ENCODE data around the gene PDGFD.
A peak's percentile ranks its signal among the peaks of the same experiment; 100 is the strongest.

PDGFD gene

GRCh38 chr11:103936059-103936458 lies 227.9 kb downstream of the PDGFD start:
- Histone ChIP-seq H3K4me2 (ENCODE audit: low read length) (no peak overlapping the region), H3K9me3 (ENCODE audit: insufficient read depth, low read length) (no peaks in the 10 kb centered on the region), H3K4me1 (ENCODE audit: low read length) (peaks cover 22% of the 10 kb centered on the region), H3K27ac (ENCODE audit: low read length) (no peak overlapping the region), H2AFZ (ENCODE audit: low read depth, low read length) (no peak overlapping the region), H3K79me2 (ENCODE audit: low read length) (no peaks in the 10 kb centered on the region), H3K4me3 (ENCODE audit: low read length) (no peak overlapping the region), H3K36me3 (replicated peaks; ENCODE audit: low read depth, low read length) (peaks cover 3% of the 10 kb centered on the region), H4K20me1 (ENCODE audit: insufficient read depth, low read length) (no peaks in the 10 kb centered on the region), H3K9ac (ENCODE audit: low read length) (no peak overlapping the region), H3K27me3 (ENCODE audit: low read depth, low read length) (no peaks in the 10 kb centered on the region; the same call in 1 of the 2 replicates)
- TF ChIP-seq EZH2phosphoT487 (IDR thresholded peaks at IDR 0.05; ENCODE audit: low read depth) (no peak), CTCF (IDR thresholded peaks at IDR 0.05; ENCODE audit: low read depth, low read length) (no peak)

DNA sequence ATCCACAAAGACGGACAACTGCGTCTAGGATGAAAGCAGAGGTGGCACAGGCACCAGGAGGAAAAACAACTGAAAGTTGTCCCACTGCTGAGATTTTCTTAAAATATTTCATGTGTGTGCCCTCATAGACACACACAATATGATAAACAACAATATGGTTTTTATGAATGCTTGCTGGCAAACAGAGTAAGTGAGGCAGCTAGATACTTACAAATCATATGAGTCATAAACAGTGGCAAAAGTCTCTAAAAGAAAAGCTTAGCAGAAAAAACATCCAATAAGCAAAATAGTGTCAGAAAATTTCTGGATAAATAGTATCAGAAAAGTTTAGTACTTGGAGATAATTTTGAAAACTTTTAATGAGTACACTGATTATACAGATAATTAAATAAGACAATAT lies 228.7 kb downstream of the PDGFD start:
- Histone ChIP-seq H3K9me3 (ENCODE audit: insufficient read depth, low read length) (no peaks in the 10 kb centered on the region), H2AFZ (ENCODE audit: low read depth, low read length) (no peak overlapping the region), H4K20me1 (ENCODE audit: insufficient read depth, low read length) (no peaks in the 10 kb centered on the region), H3K4me1 (ENCODE audit: low read length) (peaks cover 29% of the 10 kb centered on the region), H3K27ac (ENCODE audit: low read length) (no peak overlapping the region), H3K9ac (ENCODE audit: low read length) (no peak overlapping the region), H3K27me3 (ENCODE audit: low read depth, low read length) (no peaks in the 10 kb centered on the region; the same call in 1 of the 2 replicates), H3K79me2 (ENCODE audit: low read length) (no peaks in the 10 kb centered on the region), H3K4me2 (ENCODE audit: low read length) (no peak overlapping the region), H3K36me3 (replicated peaks; ENCODE audit: low read depth, low read length) (peaks cover 3% of the 10 kb centered on the region), H3K4me3 (ENCODE audit: low read length) (no peak overlapping the region)
- no peak for TF ChIP-seq CTCF (IDR thresholded peaks at IDR 0.05; ENCODE audit: low read depth, low read length)
- TF ChIP-seq EZH2phosphoT487 (IDR thresholded peaks at IDR 0.05; ENCODE audit: low read depth): no peak

GRCh38 chr11:103929170-103929903 lies 234.6 kb downstream of the PDGFD start:
- Histone ChIP-seq H3K9ac (ENCODE audit: low read length) (peak overlapping the region; percentile 48), H3K36me3 (replicated peaks; ENCODE audit: low read depth, low read length) (peaks cover 3% of the 10 kb centered on the region), H3K4me1 (ENCODE audit: low read length) (peaks cover 37% of the 10 kb centered on the region), H3K4me2 (ENCODE audit: low read length) (peak overlapping the region; percentile 90), H3K27me3 (ENCODE audit: low read depth, low read length) (no peaks in the 10 kb centered on the region; the same call in 1 of the 2 replicates), H3K4me3 (ENCODE audit: low read length) (peak overlapping the region; percentile 61), H3K27ac (ENCODE audit: low read length) (peak overlapping the region; percentile 89), H3K79me2 (ENCODE audit: low read length) (no peaks in the 10 kb centered on the region), H2AFZ (ENCODE audit: low read depth, low read length) (0 out of 2 replicates have a peak overlapping the region, but pooled peaks have one; percentile 52), H4K20me1 (ENCODE audit: insufficient read depth, low read length) (no peaks in the 10 kb centered on the region), H3K9me3 (ENCODE audit: insufficient read depth, low read length) (no peaks in the 10 kb centered on the region)
- TF ChIP-seq EZH2phosphoT487 (IDR thresholded peaks at IDR 0.05; ENCODE audit: low read depth): peak; percentile 44; the same call in 1 of the 2 replicates
- no peak for TF ChIP-seq CTCF (IDR thresholded peaks at IDR 0.05; ENCODE audit: low read depth, low read length)

DNA sequence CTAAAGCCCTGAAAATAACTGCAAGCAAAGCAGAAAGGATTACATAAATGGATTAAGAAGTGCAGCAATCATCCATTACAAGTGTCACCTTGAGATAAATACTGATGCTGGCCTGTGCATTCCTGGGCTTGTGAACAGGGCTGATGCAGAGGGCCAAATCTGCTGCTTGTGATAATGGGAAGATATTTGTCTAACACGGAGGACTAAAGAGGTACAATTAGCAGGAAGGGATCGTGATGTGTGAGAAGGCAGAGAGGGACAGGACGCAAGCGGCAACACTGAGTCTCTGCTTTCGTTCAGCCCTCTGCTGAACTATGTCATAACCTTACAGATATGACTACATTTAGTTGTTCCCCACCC lies 235.2 kb downstream of the PDGFD start:
- H3K79me2 ChIP-seq (ENCODE audit: low read length): no peaks in the 10 kb centered on the region
- no peaks in the 10 kb centered on the region; the same call in 1 of the 2 replicates for H3K27me3 ChIP-seq (ENCODE audit: low read depth, low read length)
- peaks cover 35% of the 10 kb centered on the region for H3K4me1 ChIP-seq (ENCODE audit: low read length)
- peak overlapping the region; percentile 89 for H3K27ac ChIP-seq (ENCODE audit: low read length)
- TF ChIP-seq CTCF (IDR thresholded peaks at IDR 0.05; ENCODE audit: low read depth, low read length): no peak
- no peaks in the 10 kb centered on the region for H3K9me3 ChIP-seq (ENCODE audit: insufficient read depth, low read length)
- no peaks in the 10 kb centered on the region for H4K20me1 ChIP-seq (ENCODE audit: insufficient read depth, low read length)
- H3K4me3 ChIP-seq (ENCODE audit: low read length): peak overlapping the region; percentile 61
- peak overlapping the region; percentile 52; the same call in 1 of the 2 replicates for H2AFZ ChIP-seq (ENCODE audit: low read depth, low read length)
- peaks cover 3% of the 10 kb centered on the region for H3K36me3 ChIP-seq (replicated peaks; ENCODE audit: low read depth, low read length)
- peak overlapping the region; percentile 90 for H3K4me2 ChIP-seq (ENCODE audit: low read length)
- peak overlapping the region; percentile 48 for H3K9ac ChIP-seq (ENCODE audit: low read length)

All from OCI-LY3 (cell line).